ENCODE data around the gene FOXD4L6.
"Not testable (repeated sequence)": the region's sequence is repeated elsewhere in the genome, so short reads cannot be mapped to it uniquely, and the experiment has no call there.

FOXD4L6 gene

GRCh38 chr9:41128581-41128980, at the start of gene FOXD4L6:
Gene FOXD4L6, minus strand, starts transcription at chr9:41128681. Its CDS starts 298 bp downstream, at chr9:41128383.
- not testable (repeated sequence) for DNase-seq

DNA sequence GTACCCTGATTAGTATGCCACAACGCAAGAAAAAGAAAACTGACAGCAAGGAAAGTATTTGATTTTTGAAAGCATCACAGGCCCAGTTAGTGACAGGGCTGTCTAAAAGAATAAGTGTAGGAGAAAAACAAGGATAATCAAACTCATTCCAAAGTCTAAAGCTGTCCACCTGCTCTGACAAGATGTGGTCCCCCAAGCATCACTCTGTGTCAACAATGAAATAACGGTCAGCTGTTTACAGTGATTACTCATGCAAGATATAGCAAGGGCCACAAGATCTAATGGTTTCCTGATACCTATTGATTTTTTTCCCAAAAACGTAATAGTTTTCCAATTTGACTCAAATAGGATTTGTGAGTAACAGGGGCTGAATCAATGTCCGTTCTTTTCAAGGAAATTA, 46.5 kb upstream of the FOXD4L6 start:
- DNase-seq: not testable (repeated sequence)

GRCh38 chr9:41150116-41150515, 21.6 kb upstream of the FOXD4L6 start:
- not testable (repeated sequence) for DNase-seq

DNA sequence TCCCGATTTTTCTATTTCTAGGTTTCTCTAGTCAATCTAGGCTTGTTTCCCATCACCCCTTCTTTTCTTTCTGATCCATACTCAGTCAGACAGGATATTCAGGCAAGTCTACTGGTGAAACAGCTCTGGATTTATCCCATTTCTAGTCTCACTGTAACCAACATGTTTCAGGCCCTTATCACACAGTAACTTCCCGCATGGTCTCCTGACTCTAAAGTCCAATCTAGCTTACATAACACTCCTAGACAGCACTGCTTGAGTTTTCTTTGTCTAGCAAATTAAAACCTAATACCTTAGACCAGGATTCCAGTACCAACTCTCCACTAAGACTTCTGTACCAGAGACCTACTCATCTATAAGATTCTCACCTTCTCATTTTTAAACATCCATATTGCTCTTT, 13.4 kb upstream of the FOXD4L6 start:
- DNase-seq: not testable (repeated sequence)

- DNase-seq: not testable (repeated sequence)
Measured at GRCh38 chr9:41126746-41127446, 1.6 kb downstream of the FOXD4L6 start.

- DNase-seq: not testable (repeated sequence)
Measured at GRCh38 chr9:41125936-41126335, 2.5 kb downstream of the FOXD4L6 start.

DNA sequence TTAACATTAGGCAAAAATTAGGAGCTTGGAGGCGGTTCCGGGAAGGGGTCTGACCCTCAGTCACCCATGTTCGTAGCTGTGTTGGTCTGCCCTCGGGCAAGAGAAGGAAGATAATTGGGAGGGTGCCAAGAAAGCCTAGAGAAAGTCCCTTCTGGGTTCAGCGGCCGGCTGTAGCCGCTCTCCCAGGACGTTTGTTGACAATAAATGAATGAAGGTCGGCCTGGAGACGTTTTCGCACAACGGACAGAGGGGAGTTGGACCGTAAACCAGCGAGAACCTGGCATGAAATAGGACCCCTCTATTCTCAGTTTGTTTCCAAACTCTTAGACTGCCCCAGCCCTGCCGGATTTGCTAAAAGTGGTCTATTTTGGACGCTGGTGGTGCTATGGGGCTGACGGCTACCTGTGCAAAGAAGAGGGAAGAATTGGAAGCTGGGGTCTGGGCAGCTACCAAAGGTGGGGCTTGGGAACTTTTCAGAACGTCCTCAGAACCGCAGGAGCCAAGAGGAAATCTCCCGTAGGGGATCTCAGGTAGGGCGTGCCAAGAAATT, 3.3 kb downstream of the FOXD4L6 start:
- not testable (repeated sequence) for DNase-seq

GRCh38 chr9:41124250-41125108, 4.0 kb downstream of the FOXD4L6 start:
- not testable (repeated sequence) for DNase-seq

- not testable (repeated sequence) for DNase-seq
Measured at GRCh38 chr9:41123812-41124211, 4.7 kb downstream of the FOXD4L6 start.

DNA sequence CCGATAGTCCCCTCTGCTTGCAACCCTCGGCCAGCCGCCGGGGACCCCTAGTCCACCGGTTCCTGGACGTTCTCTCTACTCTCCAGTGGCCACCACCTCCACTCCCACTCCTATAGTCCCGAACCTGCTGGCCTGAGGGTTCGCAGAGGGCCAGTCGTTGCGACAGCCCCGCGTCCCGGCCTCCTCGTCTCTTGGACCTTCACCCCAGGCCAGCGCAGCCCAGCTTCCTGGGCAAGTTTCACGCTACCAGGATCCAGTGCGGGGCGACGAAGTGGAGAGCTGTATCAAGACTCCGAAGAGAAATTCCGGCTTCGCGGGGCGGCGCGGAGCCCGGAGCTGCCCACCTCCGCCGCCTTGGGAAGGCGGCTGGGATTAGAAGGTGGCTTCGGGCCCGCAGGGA, 5.1 kb downstream of the FOXD4L6 start:
- not testable (repeated sequence) for DNase-seq

DNA sequence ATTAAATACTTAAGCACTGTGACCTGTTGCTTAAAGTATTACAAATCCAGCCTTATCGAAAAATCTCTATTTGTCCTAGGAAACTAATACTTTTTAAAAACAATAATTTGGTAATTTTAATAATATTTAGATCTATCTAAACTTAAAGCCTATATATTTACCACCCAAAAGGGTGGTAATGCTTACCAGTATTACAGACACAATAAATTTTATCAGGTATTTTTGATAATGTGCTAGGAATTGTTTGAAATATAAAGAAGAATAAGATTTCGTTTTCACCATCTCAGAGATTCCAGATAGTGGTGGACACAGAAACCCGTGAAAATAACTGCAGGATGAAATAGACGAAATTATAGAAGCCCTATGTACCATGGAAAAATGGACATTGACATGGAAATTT, 7.8 kb downstream of the FOXD4L6 start:
- DNase-seq: not testable (repeated sequence)

DNA sequence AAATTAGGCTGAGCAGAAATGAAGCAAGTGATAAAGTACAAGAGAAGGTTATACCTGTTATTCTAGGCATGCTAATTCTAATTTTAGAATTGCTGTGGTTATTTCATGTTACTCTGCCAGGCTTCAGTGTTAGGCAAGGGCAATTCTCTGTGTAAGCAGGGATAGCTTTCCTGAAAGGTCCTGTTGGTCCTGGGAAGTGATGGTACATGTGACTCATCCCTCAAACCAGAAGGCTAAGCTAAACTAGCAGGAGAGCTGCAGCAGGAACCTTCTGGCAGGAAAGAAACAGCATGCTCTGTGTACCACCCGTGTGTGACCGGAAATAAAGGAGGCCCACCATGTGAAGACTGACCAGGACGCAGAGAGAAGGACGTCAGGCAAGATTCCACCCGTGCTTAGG, 8.8 kb downstream of the FOXD4L6 start:
- not testable (repeated sequence) for DNase-seq

DNA sequence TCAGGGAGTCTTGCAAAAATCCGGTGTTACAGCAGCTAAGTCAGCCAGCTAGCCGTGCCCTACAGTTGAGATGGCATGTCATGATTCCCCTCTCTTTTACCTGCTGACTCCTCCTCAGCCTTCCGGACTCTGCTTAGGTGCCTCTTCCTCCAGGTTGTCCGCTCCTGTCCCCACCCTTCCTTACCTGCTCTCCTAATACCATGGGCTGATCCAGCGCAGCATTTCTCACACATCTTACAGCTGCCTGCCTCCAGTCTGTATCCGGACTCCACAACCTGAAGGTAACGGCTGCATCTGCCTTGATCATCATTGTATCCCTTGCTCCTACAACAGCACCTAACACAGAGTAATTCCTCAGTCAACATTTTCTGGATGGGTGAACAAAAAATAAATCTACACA, 9.2 kb downstream of the FOXD4L6 start:
- DNase-seq: not testable (repeated sequence)

- DNase-seq: not testable (repeated sequence)
Measured at GRCh38 chr9:41113348-41113747, 15.1 kb downstream of the FOXD4L6 start.

DNA sequence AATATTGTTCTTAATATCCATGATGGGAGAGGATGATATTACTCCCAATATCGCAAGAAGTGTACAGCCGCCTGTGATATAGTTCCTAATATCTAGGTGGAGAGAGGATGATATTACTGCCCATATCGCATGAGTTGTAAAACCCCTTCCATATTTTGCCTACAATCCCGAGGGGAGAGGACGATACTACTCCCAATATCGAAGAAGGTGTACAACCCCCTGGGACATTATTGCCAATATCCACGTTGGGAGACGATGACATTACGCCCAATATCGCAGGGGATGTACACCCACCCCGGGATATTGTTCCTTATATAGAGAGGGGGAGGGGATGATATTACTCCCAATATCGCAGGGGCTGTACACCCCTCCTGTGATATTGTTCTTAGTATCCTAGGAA, 17.1 kb downstream of the FOXD4L6 start:
- not testable (repeated sequence) for DNase-seq

DNA sequence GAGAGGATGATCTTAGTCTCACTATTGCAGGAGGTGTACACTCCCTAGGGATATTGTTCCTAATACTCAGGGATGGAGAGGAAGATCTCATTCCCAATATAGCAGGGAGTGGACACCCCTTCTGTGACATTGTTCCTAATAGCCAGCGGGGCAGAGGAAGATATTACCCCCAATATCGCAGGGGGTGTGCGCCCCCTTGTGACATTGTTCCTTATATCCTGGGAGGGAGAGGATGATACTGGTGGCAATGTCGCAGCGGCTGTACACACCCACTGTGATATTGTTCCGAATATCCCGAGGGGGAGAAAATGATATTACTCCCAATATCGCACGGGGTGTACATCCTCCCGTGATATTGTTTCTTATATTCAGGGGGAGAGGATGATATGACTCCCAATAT, 17.6 kb downstream of the FOXD4L6 start:
- DNase-seq: not testable (repeated sequence)

DNA sequence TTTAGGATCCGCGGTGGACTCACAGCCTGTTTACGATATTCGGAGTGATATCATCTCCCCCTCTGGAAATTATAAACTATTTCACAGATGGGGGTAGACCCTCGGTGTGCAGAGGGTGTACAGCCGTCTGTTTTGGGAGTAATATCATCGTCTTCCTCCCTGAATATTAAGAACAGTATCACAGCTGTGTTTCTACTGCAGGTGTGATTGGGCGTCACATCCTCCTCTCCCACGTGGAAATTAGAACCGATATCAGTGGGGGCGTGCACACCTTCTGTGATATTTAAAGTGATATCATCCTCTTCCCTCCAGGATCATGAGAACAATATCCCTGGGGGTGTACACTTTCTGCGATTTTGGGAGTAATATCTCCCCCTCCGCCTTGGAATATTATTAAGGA, 19.2 kb downstream of the FOXD4L6 start:
- not testable (repeated sequence) for DNase-seq

GRCh38 chr9:41108816-41109215, 19.7 kb downstream of the FOXD4L6 start:
- DNase-seq: not testable (repeated sequence)

DNA sequence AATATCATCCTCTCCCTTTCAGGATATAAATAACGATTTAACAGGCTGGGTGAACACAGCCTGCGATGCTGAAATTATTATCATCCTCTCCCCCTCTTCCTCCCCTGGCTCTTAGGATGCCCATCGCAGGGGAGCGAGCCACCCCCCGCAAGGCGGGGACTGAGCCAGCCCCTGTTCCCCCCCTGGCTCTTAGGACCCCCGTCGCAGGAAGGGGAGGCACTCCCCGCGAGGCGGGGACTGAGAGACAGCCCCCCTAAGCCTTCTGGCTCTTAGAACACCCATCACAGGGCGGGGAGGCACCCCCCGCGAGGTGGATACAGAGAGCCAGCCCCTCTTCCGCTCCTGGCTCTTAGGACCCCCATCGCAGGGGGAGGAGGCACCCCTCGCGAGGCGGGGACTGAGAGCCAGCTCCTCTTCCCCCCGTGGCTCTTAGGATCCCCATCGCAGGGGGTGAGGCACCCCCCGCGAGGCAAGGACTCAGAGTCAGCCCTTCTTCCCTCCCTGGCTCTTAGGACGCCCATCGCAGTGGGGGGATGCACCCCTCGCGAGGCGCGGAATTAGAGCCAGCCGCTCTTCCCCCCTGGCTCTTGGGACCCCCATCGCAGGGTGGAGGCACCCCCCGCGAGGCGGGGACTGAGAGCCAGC, 21.9 kb downstream of the FOXD4L6 start:
- not testable (repeated sequence) for DNase-seq

DNA sequence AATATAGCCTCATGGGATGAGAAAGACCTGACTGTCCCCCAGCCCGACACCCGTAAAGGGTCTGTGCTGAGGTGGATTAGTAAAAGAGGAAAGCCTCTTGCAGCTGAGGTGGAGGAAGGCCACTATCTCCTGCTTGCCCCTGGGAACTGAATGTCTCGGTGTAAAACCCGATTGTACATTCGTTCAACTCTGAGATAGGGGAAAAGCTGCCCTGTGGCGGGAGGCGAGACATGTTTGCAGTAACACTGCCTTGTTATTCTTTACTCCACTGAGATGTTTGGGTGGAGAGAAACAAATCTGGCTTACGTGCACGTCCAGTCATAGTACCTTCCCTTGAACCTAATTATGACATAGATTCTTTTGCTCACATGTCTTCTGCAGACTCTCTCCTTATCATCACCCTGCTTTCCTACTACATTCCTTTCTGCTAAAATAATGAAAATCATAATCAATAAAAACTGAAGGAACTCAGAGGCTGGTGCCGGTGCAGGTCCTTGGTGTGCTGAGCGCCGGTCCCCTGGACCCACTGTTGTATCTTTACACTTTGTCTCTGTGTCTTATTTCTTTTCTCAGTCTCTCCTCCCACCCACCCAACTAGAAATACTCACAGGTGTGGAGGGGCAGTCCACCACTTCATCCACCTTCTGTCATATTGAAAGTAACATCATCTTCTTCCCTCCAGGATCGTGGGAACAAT, 22.8 kb downstream of the FOXD4L6 start:
- DNase-seq: not testable (repeated sequence)

- not testable (repeated sequence) for DNase-seq
Measured at GRCh38 chr9:41104542-41104941, 23.9 kb downstream of the FOXD4L6 start.

DNA sequence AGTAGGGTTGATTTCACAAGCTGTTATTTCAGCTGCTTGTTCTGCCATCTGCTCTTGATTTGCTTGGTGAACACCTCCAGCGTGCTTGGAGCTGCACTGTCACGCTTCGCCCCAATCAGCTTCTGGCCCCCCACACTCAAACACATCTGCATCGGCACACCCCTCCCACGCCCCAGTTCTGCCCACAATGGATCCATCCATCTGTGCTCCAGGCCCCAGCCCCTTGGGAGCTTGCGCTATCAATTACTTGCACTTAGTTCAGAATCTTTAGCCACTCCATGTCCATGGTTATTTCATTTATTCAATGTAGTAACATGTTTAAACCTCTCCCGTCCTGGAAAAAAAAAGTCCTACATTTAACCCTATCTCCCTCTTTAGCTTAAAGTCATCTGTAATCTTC, 28.0 kb downstream of the FOXD4L6 start:
- not testable (repeated sequence) for DNase-seq
